Measurements from ENCODE around the gene TIMP4.

TIMP4 gene

GRCh38 chr3:12158387-12159226, at the start of gene TIMP4:
Gene TIMP4, minus strand, starts transcription at chr3:12158912. Its CDS starts 72 bp downstream, at chr3:12158840.
- peak; percentile 23 for DNase-seq

GRCh38 chr3:12205171-12205570, 46.5 kb upstream of the TIMP4 start:
- DNase-seq = no peak

GRCh38 chr3:12201813-12202212, 43.1 kb upstream of the TIMP4 start:
- no peak for DNase-seq

GRCh38 chr3:12198301-12198700, 39.6 kb upstream of the TIMP4 start:
- DNase-seq = no peak

- no peak for DNase-seq
Measured at GRCh38 chr3:12197475-12197874, 38.8 kb upstream of the TIMP4 start.

GRCh38 chr3:12196684-12197083, 38.0 kb upstream of the TIMP4 start:
- DNase-seq = no peak

- no peak for DNase-seq
Measured at GRCh38 chr3:12195231-12195630, 36.5 kb upstream of the TIMP4 start.

GRCh38 chr3:12194669-12195161, 36.0 kb upstream of the TIMP4 start:
- DNase-seq = peak; percentile 78

- DNase-seq = peak; percentile 22
Measured at GRCh38 chr3:12194209-12194608, 35.5 kb upstream of the TIMP4 start.

GRCh38 chr3:12193485-12194165, 34.9 kb upstream of the TIMP4 start:
- DNase-seq = peak; percentile 81

- DNase-seq = no peak
Measured at GRCh38 chr3:12192655-12193484, 34.2 kb upstream of the TIMP4 start.

GRCh38 chr3:12192173-12192572, 33.5 kb upstream of the TIMP4 start:
- no peak for DNase-seq

- no peak for DNase-seq
Measured at GRCh38 chr3:12191559-12191958, 32.8 kb upstream of the TIMP4 start.

GRCh38 chr3:12190832-12191231, 32.1 kb upstream of the TIMP4 start:
- no peak for DNase-seq

GRCh38 chr3:12190221-12190807, 31.6 kb upstream of the TIMP4 start:
- DNase-seq = no peak

- DNase-seq = no peak
Measured at GRCh38 chr3:12188681-12189287, 30.1 kb upstream of the TIMP4 start.

- DNase-seq = no peak
Measured at GRCh38 chr3:12188328-12188648, 29.6 kb upstream of the TIMP4 start.

- DNase-seq = peak; percentile 79
Measured at GRCh38 chr3:12187448-12188327, 29.0 kb upstream of the TIMP4 start.

- DNase-seq = no peak
Measured at GRCh38 chr3:12186515-12187286, 28.0 kb upstream of the TIMP4 start.

GRCh38 chr3:12186046-12186445, 27.3 kb upstream of the TIMP4 start:
- no peak for DNase-seq
